ENCODE measurements around the gene RSPH1.

DNA sequence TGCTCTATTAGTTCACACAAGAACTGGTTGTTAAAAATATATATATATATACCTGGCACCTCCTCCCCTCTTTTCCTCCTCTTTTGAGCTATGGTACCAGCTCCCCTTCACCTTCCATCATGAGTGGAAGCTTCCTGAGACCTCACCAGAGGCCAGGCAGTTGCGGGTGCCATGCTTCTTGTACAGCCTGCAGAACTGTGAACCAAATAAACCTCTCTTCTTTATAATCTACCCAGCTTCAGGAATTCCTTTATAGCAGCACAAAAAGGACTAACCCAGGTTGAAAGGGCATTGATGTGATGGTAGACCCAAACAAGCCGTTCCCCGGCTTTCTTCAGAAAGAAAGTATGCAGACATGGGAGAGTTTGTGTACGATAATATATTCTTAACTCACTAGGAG lies 14.9 kb downstream of the RSPH1 start:
- TF ChIP-seq, protein P1, sequence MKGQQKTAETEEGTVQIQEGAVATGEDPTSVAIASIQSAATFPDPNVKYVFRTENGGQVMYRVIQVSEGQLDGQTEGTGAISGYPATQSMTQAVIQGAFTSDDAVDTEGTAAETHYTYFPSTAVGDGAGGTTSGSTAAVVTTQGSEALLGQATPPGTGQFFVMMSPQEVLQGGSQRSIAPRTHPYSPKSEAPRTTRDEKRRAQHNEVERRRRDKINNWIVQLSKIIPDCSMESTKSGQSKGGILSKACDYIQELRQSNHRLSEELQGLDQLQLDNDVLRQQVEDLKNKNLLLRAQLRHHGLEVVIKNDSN (IDR thresholded peaks at IDR 0.05): no peak
- TF ChIP-seq, protein P2, sequence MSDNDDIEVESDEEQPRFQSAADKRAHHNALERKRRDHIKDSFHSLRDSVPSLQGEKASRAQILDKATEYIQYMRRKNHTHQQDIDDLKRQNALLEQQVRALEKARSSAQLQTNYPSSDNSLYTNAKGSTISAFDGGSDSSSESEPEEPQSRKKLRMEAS (IDR thresholded peaks at IDR 0.05): no peak
- no peak for TF ChIP-seq RAD21 (IDR thresholded peaks at IDR 0.05; ENCODE audit: low read depth)
- TF ChIP-seq TAF1 (IDR thresholded peaks at IDR 0.05; ENCODE audit: low read depth): no peak
